ENCODE data around the gene INAFM2. TPM values are rescaled to one million over a fixed set of nuclear protein-coding genes. Genes with fewer than 3 reads are reported as not detected.

INAFM2 gene
- total and polyA plus RNA-seq, 4 donors = 3.3 to 5.7 (median 4.4) TPM

DNA sequence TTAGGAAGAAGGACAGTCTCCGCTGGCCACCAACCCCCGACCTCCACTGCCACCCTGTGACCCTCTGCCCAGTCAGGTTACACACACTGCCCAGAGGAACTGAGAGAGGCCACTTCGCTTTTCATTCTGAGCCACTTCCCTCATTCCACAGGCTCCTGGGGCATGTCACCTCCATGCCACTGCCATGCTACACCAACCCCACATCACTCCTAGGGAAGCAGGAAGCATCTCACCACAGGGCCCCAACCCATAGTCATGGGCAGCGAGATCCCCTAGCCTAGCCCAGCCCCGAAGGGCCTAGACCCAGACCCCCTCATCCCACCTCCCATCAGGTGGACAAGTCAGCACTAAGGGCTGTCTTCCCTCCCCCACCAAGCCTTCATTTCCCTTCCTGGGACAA, 17.1 kb upstream of the INAFM2 start:
- H3K4me1 ChIP-seq (ENCODE audit: control insufficient read depth in 4 of 4, insufficient read depth in 4 of 4, low read length in 3 of 4) = peaks cover 0 to 7% (median 2%) of the 10 kb centered on the region in 4 donors
- H3K27ac ChIP-seq (ENCODE audit: low read depth in 1 of 2, low read length in 2 of 2) = no peak overlapping the region
- H3K27me3 ChIP-seq (ENCODE audit: control insufficient read depth in 4 of 4, insufficient read depth in 4 of 4, low read length in 3 of 4) = no peaks in the 10 kb centered on the region
- H3K9ac ChIP-seq (ENCODE audit: low read depth in 1 of 2, low read length in 2 of 2) = no peak overlapping the region
- TF ChIP-seq GABPA (IDR thresholded peaks at IDR 0.05 in 1 of 2, conservative IDR thresholded peaks at IDR 0.05 in 1 of 2) (no peak), SP1 (IDR thresholded peaks at IDR 0.05) (no peak), RAD21 (IDR thresholded peaks at IDR 0.05) (no peak)
- TF ChIP-seq, protein P1, sequence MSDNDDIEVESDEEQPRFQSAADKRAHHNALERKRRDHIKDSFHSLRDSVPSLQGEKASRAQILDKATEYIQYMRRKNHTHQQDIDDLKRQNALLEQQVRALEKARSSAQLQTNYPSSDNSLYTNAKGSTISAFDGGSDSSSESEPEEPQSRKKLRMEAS (IDR thresholded peaks at IDR 0.05) = no peak
- TF ChIP-seq, protein P2, sequence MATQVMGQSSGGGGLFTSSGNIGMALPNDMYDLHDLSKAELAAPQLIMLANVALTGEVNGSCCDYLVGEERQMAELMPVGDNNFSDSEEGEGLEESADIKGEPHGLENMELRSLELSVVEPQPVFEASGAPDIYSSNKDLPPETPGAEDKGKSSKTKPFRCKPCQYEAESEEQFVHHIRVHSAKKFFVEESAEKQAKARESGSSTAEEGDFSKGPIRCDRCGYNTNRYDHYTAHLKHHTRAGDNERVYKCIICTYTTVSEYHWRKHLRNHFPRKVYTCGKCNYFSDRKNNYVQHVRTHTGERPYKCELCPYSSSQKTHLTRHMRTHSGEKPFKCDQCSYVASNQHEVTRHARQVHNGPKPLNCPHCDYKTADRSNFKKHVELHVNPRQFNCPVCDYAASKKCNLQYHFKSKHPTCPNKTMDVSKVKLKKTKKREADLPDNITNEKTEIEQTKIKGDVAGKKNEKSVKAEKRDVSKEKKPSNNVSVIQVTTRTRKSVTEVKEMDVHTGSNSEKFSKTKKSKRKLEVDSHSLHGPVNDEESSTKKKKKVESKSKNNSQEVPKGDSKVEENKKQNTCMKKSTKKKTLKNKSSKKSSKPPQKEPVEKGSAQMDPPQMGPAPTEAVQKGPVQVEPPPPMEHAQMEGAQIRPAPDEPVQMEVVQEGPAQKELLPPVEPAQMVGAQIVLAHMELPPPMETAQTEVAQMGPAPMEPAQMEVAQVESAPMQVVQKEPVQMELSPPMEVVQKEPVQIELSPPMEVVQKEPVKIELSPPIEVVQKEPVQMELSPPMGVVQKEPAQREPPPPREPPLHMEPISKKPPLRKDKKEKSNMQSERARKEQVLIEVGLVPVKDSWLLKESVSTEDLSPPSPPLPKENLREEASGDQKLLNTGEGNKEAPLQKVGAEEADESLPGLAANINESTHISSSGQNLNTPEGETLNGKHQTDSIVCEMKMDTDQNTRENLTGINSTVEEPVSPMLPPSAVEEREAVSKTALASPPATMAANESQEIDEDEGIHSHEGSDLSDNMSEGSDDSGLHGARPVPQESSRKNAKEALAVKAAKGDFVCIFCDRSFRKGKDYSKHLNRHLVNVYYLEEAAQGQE (IDR thresholded peaks at IDR 0.05) = no peak
- H3K9me3 ChIP-seq (ENCODE audit: control insufficient read depth in 4 of 4, low read length in 3 of 4) = no peaks in the 10 kb centered on the region
- H3K4me3 ChIP-seq (ENCODE audit: low read depth in 1 of 3, low read length in 3 of 3) = peak overlapping the region in 1 of 3 donors; percentile 36
- WGBS = 85% methylated on average over 5 of the region's 5 CpGs
- no peak for DNase-seq (ENCODE audit: low spot score)
- H3K36me3 ChIP-seq (ENCODE audit: control insufficient read depth in 4 of 4, insufficient read depth in 3 of 4, low read depth in 1 of 4, low read length in 3 of 4) = no peaks in the 10 kb centered on the region

DNA sequence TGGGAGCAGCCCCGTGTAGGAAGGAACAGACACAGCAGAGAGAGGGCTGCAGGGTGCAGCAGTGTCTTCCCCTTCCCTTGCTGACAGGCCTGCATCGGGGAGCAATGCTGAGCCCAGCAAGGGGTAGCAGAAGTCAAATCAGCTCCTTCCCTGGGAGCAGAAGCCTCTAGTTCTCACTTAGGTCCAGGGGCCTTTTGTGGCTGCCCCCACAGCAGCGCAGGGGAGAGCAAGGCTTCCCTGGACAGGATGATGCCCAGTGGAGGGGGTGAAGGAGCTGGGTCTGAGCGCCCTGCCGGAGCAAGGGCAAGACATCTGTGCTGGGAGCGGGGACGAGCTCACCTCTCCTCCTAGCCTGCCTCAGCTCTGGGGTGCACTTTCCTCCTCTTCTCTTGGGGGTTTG, 16.6 kb upstream of the INAFM2 start:
- no peaks in the 10 kb centered on the region for H3K27me3 ChIP-seq (ENCODE audit: control insufficient read depth in 4 of 4, insufficient read depth in 4 of 4, low read length in 3 of 4)
- peak overlapping the region in 2 of 3 donors; percentile 25 to 36 for H3K4me3 ChIP-seq (ENCODE audit: low read depth in 1 of 3, low read length in 3 of 3)
- no peak overlapping the region for H3K9ac ChIP-seq (ENCODE audit: low read depth in 1 of 2, low read length in 2 of 2)
- no peak overlapping the region for H3K27ac ChIP-seq (ENCODE audit: low read depth in 1 of 2, low read length in 2 of 2)
- H3K9me3 ChIP-seq (ENCODE audit: control insufficient read depth in 4 of 4, low read length in 3 of 4) = no peaks in the 10 kb centered on the region
- H3K4me1 ChIP-seq (ENCODE audit: control insufficient read depth in 4 of 4, insufficient read depth in 4 of 4, low read length in 3 of 4) = peaks cover 0 to 7% (median 2%) of the 10 kb centered on the region in 4 donors
- DNase-seq (ENCODE audit: low spot score) = no peak
- WGBS = 84% methylated on average over 7 of the region's 7 CpGs
- H3K36me3 ChIP-seq (ENCODE audit: control insufficient read depth in 4 of 4, insufficient read depth in 3 of 4, low read depth in 1 of 4, low read length in 3 of 4) = no peaks in the 10 kb centered on the region
- no peak for TF ChIP-seq SP1 (IDR thresholded peaks at IDR 0.05)
- TF ChIP-seq, protein P3, sequence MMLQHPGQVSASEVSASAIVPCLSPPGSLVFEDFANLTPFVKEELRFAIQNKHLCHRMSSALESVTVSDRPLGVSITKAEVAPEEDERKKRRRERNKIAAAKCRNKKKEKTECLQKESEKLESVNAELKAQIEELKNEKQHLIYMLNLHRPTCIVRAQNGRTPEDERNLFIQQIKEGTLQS (IDR thresholded peaks at IDR 0.05) = no peak
- TF ChIP-seq RAD21 (IDR thresholded peaks at IDR 0.05) = no peak
- no peak for TF ChIP-seq GABPA (IDR thresholded peaks at IDR 0.05 in 1 of 2, conservative IDR thresholded peaks at IDR 0.05 in 1 of 2)
- no peak for TF ChIP-seq EGR1 (IDR thresholded peaks at IDR 0.05; ENCODE audit: low read depth in 2 of 2)
- no peak for TF ChIP-seq TAF1 (conservative IDR thresholded peaks at IDR 0.05)
- no peak for TF ChIP-seq YY1 (IDR thresholded peaks at IDR 0.05)
- TF ChIP-seq FOXA1 (IDR thresholded peaks at IDR 0.05) = no peak
- no peak for TF ChIP-seq JUND (IDR thresholded peaks at IDR 0.05)
- TF ChIP-seq NR2F2 (IDR thresholded peaks at IDR 0.05) = no peak
- TF ChIP-seq, protein P4, sequence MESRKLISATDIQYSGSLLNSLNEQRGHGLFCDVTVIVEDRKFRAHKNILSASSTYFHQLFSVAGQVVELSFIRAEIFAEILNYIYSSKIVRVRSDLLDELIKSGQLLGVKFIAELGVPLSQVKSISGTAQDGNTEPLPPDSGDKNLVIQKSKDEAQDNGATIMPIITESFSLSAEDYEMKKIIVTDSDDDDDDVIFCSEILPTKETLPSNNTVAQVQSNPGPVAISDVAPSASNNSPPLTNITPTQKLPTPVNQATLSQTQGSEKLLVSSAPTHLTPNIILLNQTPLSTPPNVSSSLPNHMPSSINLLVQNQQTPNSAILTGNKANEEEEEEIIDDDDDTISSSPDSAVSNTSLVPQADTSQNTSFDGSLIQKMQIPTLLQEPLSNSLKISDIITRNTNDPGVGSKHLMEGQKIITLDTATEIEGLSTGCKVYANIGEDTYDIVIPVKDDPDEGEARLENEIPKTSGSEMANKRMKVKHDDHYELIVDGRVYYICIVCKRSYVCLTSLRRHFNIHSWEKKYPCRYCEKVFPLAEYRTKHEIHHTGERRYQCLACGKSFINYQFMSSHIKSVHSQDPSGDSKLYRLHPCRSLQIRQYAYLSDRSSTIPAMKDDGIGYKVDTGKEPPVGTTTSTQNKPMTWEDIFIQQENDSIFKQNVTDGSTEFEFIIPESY (IDR thresholded peaks at IDR 0.05) = no peak
- TF ChIP-seq, protein P5, sequence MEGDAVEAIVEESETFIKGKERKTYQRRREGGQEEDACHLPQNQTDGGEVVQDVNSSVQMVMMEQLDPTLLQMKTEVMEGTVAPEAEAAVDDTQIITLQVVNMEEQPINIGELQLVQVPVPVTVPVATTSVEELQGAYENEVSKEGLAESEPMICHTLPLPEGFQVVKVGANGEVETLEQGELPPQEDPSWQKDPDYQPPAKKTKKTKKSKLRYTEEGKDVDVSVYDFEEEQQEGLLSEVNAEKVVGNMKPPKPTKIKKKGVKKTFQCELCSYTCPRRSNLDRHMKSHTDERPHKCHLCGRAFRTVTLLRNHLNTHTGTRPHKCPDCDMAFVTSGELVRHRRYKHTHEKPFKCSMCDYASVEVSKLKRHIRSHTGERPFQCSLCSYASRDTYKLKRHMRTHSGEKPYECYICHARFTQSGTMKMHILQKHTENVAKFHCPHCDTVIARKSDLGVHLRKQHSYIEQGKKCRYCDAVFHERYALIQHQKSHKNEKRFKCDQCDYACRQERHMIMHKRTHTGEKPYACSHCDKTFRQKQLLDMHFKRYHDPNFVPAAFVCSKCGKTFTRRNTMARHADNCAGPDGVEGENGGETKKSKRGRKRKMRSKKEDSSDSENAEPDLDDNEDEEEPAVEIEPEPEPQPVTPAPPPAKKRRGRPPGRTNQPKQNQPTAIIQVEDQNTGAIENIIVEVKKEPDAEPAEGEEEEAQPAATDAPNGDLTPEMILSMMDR (IDR thresholded peaks at IDR 0.05; ENCODE audit: low read depth, low read length, missing input control) = no peak
- no peak for TF ChIP-seq HNF4G (IDR thresholded peaks at IDR 0.05)
- TF ChIP-seq, protein P2 (IDR thresholded peaks at IDR 0.05) = no peak
- no peak for TF ChIP-seq RXRA (IDR thresholded peaks at IDR 0.05)
- no peak for TF ChIP-seq HNF4A (conservative IDR thresholded peaks at IDR 0.05)

Measured in liver (tissue), 9 donors.